Measurements from ENCODE around the gene P2RX7.

Gene P2RX7

DNA sequence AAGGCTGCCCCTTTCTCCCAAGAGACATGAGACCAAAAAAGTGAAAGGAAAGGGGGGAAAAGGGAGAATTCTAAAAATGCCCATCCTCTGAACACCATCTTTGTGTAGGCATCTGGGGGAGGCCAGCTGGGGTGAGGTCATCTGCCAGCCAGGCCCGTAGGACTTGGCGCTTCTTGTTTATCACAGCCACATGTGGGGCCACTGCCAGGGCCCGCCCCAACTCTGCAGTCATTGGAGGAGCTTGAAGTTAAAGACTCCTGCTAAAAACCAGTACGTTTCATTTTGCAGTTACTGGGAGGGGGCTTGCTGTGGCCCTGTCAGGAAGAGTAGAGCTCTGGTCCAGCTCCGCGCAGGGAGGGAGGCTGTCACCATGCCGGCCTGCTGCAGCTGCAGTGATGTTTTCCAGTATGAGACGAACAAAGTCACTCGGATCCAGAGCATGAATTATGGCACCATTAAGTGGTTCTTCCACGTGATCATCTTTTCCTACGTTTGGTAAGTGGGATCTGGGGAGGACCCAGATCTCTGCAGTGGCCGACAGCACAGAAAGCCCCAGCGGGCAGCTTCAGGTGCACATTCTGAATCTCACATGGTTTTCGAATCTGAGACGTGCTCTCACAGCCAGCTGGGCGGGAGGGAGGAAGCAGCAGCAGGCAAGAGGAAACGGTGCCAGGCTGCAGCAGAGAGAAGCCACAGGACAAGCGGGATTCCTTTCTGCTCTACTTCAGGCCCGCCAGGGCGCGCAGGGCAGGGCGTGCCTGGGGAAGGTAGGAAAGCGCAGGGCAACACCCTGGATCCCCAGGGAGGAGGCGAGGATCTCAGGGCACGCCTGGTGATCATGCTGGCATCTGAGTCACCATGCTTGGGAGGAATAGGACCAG, at the start of gene P2RX7:
Gene P2RX7, plus strand, starts transcription at position 276 of the 881 bp plus-strand sequence. Its CDS starts 95 bp downstream, at position 371.
- peak; percentile 93 for DNase-seq

DNA sequence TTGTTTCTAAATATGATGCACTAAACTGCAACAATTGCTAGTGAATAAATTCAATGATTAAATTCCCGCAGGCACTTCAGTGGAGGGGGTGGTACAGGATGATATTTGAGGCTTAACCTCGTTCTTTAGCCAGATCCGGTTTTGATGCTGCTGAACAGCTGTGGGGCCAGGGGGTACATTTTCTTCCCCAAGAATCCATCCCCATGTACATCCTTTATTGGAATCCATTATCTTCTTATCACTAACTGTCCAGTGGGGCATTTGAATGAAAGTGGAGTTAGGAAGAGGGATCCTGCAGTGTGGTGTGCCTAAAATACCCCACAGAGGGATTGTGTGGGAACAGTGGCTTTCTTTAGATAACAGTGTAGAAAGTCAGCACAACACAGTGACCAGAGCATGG, 48.4 kb upstream of the P2RX7 start:
- DNase-seq, result no peak

DNA sequence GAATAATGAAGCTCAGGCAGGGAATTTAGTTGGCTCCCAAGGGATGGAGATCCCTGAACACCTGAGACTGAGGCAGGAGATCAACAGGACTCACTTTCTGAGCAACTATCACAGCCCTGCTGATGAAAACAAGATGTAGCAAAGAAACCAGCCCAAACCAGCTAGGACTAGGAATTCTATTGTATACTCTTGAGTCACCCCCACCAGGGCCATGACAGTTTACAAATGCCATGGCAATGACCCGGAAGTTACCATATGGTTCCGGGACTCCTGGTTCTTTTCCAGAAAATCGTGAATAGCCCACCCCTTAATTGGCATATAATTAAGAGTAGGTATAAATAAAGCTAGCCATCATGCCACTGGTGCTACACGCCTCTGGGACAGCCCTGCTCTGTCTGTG, 47.6 kb upstream of the P2RX7 start:
- peak; percentile 41 for DNase-seq

DNA sequence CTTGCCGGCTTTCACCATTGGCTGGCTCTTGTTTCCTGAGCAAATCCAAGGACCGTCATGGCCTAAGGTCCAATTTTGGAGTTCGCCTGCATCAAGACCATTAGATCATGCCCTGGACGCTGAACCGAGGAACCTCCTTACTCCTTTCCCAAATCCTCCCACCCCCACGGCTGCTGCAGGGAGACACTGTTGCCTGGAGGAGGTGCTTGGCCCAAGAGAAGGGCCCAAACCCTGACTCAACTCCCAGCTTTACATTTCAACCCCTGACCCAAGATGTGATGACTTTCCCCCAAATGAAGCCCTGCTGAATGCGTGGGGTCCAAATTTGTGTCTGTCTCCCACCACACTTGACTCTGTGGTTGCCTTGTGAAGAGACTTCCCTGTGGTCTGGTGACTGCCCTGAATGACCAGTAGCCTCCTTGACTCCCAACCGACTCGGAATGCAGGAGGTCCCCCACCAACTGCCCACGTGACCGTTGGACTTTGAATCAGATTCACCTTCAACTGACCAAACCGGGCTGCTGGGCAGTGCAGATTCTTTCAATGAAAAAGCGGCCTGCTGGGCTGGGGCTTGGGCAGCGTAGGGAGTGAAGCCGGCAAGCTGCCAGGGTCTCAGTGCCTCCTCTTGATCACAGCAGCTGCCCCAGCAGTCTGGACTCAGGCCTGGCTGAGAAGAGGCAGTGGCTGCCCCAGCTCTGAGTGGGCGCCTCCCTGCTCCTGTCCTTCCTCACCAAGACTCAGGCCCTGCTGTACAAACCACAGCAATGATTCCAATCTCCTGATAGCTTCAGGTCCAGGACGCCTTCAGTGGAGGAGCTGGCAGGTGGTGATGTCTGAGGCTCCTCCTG, 46.9 kb upstream of the P2RX7 start:
- DNase-seq, result no peak

DNA sequence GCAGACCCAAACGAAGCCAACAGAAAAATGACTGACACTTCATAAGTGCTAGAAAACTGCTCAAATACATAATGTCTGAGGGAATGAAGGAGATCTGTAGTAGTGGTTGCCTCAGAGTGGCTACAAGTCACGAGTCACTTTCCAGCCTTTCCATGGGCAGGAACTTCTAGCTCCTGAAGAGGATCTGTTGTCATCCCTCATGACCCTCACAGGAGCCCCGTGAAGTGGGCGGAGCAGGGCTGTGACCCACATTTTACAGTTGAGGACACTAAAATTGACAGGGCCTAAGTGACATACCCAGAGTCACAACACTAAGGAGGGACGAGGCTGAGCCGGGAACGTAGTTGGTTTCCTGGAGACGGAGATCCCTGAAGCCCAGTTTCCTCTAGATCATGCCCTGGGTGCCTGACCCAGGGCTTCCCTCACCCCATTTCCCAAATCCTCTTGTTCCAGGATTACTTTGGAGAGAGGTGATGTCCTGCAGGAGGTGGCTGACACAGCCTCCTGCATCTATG, 45.8 kb upstream of the P2RX7 start:
- no peak for DNase-seq

DNA sequence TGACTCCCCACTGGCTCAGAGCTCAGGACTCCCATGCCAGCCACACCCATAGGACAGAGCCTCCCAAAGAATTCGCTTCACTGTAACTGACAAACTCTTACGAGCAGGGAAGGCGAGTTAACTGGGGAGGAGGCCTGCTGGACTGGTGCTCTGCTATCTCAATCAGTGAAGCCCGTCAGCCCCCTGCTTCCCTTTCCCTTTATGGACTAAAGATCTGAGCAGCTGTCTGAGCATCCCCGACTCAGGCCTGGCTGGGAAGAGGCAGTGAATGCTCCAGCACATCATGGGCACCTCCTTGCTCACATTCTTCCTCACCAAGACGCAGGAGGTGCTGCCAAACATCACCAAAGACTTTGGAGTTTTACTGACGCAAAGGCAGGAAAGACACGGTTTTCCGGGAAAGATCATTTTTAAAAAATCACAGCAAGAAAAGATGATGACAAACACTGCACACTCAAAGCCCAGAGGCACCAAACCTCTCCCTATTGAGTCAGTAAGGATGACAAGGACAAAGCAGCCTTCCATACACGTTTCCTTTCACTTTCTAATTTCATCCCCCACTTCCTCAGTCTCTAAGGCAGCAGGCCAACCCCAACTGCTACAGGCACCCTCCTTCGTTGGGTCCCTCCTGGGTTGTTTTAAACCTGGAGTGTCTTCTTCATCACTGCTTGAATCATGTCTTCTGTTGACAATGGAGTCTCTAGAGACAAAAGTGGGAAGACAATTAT, 45.0 kb upstream of the P2RX7 start:
- no peak for DNase-seq

DNA sequence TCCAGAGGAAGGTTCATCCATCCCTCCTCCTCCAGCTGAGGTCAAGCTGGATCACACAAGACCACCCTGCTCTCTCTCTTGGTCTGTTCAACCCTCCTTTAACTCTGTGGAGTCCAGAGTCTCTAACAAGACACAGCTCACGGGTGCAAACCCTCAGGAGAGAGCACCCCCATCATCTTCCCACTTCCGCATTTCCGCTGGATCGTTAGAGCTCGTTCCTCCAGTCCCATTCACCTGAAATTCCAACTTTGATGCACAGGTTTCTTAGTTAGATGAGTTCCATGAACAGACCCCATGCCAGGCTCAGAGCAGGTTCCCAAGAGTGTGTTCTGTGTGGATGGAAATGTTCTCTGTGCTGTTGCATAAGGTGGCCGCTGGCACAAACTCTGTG, 44.5 kb upstream of the P2RX7 start:
- DNase-seq, result no peak

DNA sequence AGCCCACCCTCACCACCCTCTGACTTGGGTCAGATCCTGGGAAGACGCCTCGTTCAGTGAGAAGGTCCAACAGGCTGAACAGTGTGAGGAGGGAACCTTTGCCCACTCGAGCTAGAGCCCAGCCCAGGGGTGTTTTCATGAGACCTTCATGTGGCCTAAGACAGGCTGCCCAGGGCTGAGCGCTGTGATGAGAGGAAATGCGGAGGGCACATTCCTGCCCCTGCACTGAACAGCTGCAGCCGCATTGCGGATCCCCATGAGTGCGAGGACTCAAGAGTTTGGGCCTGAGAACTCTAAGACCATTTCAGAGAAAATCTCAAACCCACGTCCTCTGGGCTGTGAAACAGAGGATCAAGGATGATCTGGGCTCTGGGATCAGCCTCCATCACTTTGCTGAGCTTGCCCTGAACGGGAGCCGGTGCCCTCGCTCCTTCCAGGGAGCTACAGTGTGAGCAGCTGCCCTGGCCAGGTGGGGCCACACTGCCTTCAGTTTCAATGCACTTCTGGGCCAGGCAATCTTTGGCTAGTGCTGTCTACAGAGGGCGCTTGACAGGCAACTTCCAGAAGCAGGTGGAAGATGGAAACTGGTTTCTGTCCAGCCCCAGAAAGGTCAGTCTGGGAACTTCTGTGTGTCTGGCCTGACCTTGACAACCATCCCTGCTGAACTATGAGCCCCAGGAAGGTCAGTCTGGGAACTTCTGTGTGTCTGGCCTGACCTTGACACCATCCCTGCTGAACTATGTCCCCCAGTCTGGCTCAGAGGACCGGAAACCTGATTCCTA, 43.5 kb upstream of the P2RX7 start:
- DNase-seq, result peak; percentile 23

DNA sequence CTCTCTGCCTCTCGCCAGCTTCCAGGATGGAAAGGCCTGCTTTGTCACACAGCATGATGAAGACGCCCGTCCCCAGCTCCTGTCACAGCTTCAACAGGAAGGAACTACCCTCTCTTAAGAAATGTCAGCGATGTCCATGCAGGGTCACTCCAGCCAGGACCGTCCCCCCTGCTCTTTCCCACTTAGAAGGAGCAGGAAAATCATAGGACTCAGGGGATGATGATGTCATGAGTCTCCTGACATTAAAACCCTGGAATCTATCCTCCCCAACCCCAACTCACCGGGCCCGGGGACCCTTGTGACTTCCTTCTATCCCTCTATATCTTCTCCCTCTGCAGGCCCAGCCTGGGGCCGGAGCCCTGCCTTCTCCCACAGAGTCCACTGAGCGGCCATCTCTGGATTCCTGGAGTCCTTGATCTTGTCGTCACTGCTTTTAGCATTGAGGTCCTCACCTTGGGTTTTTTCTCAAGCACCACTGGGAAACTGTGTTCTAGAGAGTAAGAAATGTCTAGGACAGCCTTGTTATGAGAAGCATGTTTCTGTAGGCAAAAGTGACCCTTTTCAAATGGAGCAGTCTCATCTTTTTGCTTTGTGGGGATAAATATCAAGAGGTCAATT, 42.8 kb upstream of the P2RX7 start:
- DNase-seq, result no peak

DNA sequence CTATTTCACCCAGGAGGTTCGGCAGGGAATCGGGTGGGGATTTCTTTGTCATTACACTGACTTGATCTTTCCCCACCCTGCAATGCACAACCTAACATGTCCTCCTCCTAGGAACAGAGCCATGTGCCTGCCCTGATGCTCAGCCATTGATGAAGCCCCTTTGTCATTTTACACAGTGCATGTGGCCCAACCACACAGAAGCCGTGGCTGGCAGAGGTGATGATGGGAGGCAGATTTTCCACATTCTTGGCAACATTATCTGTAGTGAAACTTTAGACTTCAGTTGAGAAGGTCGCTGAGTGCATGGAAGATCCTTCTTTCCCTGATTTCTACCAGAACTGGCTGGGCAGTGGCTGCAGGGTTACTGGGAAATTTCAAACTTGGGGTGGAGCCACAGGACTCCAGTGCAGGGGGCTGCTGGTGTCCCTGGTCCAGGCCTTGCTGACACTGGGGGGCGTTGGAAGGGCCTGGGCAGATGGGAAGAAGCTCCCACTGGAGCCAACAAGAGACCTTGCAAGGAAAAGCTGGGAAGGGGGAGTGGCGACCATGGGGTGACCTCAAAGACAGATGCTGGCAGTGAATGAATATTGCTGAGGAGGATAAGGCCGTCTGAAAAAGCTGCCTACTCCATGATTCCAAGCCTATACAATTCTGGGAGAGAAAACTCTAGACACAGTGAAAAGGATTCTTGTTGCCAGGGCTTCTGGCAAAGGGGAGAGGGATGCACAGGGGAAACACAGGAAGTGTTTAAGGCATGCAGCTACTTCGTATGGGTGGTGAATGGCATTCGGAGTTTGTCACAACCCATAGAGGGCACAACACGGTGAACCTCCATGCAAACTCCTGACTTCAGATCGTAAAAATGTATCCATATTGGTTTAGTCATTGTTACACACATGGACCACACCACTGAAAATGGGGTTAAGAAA, 41.8 kb upstream of the P2RX7 start:
- DNase-seq, result no peak

DNA sequence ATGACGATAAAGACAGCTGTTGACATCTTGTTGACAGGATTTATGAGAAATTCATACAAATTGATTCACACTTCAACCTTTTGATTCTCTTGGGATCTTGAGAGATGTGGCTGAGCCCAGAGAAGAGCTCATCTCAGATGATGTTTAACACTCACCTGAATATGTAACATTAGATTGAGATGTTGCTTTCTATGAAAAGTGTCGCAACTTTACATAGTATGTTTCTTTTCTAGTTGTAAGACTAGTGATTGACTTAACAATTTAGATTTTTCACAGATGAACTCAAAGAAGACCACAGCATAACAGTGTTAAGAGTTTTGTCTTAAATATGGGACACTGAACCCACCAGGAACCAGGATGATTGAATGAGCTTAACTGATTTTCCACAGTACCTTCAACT, 40.6 kb upstream of the P2RX7 start:
- DNase-seq, result no peak

DNA sequence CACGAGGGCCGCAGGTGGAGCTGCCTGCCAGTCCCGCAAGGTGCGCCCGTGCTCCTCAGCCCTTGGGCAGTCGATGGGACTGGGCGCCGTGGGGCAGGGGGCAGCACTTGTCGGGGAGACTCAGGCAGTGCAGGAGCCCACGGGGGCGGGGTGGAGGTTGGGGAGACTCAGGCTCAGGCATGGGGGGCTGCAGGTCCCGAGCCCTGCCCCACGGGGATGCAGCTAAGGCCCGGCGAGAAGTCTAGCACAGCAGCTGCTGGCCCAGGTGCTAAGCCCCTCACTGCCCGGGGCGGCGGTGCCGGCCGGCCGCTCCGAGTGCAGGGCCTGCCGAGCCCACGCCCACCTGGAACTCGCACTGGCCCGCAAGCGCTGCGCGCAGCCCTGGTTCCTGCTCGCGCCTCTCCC, 39.2 kb upstream of the P2RX7 start:
- DNase-seq, result peak; percentile 14

DNA sequence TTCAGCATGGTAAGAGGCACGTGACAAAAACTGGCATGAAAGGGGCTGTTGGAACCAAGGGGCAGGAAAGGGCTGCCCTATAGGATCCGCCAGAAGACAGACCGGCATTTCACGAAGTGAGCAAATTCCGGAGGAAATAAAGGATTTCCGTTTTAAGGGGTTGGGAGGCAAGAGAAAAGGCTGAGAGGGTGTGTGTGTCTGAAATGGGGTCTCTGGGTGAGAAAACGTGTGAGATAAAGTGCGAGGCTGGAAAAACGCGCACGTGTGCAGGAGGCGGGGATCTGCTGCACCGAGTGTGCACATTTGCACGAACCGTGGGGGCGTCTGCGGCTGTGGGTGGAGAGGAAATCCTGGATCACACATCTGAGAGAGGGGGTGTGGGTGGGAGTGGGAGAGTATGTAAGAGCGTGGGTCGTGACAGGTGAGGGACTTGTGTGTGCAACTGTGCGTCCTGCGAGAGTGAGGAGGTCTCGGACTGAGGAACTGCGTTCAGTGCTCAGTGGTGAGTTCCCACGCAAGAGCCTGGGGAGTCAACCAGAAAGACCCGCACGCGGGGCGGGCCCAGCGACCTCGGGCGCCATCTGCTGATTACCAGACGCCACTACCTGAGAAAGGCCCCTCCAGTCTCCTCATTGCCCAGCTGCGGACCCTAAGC, 37.0 kb upstream of the P2RX7 start:
- DNase-seq, result peak; percentile 76

DNA sequence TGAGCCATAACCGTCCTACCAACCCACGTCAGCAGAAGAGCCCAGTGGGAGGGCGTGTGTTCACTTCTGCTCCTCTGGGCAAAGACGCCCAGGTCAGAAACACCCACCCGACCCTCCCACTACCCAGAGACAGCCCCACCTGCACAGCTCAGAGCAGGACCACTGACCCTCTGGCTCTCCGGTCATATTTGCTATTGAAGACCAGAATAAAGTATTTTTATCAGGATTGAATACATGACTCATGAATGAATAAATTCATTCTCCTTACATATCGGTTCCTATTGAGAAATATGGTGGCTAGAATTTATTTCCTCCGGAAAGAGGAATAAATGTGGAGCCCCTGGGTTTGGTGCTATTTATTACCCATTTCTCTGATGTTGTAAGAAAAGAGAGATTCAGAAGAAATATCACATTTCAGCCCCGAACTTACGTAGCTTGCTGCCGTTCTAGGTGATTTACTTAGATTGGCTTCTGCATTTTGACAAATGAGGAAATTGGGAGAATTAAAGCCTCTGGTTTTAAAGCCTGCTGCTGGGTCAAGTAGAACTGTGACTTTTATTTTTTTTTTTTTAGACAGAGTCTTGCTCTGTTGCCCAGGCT, 36.4 kb upstream of the P2RX7 start:
- DNase-seq, result no peak

DNA sequence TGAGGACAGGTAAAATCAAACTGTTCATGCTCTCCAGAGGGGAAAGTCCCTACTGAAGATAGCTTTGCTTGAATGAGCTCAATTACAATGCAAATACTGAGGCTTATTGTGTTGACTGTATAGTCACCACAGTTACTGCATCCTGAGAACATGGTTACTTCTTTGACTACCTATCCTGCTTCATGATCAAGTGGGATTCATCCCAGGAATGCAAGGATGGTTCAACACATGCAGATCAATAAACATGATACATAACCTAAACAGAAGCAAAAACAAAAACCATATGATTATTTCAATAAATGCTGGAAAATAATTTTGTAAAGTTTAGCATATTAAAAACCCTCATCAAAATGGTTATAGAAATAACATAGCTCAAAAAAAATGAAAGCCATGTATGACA, 32.9 kb upstream of the P2RX7 start:
- no peak for DNase-seq

DNA sequence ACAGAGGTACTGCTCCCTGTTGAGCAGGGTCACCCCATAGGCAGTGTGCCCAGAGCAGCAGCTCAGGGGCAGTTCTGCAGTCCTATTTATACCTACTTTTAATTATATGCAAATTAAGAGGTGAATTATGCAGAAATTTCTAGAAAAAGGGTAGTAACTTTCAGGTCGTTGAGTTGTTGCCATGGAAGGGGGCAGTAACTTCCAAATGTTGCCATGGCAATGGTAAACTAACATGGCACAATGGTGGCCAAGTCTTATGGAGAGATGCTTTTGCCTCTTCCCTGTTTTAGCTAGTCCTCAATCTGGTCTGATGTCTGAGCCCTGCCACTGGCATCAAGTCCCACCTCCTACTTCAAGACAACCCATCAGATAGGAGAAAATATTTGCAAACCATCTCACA, 30.4 kb upstream of the P2RX7 start:
- no peak for DNase-seq

DNA sequence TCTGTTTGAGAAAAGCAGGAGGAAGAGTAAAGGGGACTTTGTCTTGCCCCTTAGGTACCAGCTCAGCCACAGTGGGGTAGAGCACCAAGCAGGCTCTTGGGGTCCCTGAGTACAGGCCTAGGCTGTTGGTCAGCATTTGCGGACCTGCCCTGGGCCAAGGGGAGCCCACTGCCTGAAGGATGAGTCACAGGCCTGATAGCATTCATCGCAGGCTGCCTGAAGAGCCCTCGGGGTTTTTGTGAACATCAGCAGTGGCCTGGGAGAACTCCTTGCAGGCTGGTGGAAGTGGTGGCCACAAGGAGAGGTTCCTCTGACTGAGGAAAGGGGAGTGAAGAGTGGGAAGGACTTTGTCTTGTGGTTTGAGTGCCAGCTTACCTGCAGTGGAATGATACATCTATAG, 25.0 kb upstream of the P2RX7 start:
- no peak for DNase-seq

DNA sequence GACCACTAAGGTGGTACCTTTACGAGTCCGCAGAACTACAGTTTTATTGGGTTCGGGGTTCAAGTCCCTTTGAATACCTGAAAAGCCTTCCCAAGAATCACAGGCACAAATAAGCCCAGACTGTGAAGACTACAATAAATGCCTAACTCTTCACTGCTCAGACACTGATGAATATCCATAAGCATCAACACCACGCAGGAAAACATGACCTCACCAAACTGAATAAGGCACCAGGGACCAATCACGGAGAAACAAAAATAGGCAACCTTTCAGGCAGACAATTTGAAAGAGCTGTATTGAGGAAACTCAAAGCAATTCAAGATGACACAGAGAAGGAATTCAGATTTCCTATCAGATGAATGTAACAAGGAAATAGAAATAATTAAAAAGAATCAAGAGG, 24.2 kb upstream of the P2RX7 start:
- DNase-seq, result no peak

DNA sequence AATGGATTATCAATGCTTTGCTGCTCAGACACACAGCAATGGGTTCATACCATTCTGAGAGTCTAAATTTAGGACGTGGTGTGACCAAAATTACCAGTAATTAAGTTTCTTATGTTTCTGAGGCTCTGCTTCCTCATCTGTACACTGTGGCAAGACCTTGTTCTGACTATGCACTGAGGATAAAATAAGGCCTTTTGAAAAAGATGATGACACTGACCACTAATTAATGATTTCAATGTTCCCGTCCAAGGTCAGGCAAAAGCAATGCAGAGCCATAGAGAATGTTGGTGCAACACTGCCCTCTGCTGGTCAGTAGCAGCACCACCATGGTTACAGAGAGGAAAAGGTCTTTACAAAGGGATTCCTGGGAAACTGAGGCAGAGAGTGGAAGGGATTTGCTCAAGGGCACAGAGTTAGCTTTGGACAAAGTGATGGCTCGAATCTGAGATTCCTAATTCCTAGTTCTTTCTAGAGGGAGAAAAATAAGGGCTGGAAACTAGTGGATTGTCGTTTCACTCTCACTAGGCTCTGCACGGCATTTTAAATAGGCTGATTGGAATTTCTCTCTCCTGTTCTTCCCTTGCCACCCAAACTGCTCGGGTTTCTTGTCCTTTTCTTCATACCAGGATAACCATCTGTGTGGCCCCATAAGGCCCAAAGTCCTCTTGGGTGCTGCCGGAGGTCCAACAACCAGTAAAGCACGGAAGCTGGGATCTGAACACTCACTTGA, 22.3 kb upstream of the P2RX7 start:
- DNase-seq, result peak; percentile 68
